ENCODE data around the gene TM4SF18. TPM values are rescaled to one million over a fixed set of nuclear protein-coding genes. Genes with fewer than 3 reads are reported as not detected.

The TM4SF18 gene
- total RNA-seq, 1 donor from 2014 or later, result 10.1 TPM

- TF ChIP-seq CTCF (IDR thresholded peaks at IDR 0.05) (no peak), POLR2AphosphoS5 (IDR thresholded peaks at IDR 0.05; ENCODE audit: insufficient read depth in 1 of 2, low read depth in 1 of 2) (no peak), POLR2A (IDR thresholded peaks at IDR 0.05) (no peak)
- Histone ChIP-seq H3K27ac (no peak overlapping the region), H3K4me1 (no peaks in the 10 kb centered on the region), H3K36me3 (no peaks in the 10 kb centered on the region), H3K4me3 (no peak overlapping the region), H3K27me3 (no peaks in the 10 kb centered on the region), H3K9me3 (no peaks in the 10 kb centered on the region)
- DNase-seq (ENCODE audit: extremely low spot score in 2 of 2), result no peak
- intact Hi-C loops (cut with DNase I), result no loop called here
These were observed 11.8 kb downstream of the TM4SF18 start for GRCh38 chr3:149321640-149322039.

GRCh38 chr3:149321136-149321535 is 12.3 kb downstream of the TM4SF18 start:
- no peaks in the 10 kb centered on the region for H3K9me3 ChIP-seq
- H3K27ac ChIP-seq, result no peak overlapping the region
- H3K36me3 ChIP-seq, result no peaks in the 10 kb centered on the region
- no peaks in the 10 kb centered on the region for H3K27me3 ChIP-seq
- H3K4me3 ChIP-seq, result no peak overlapping the region
- no peaks in the 10 kb centered on the region for H3K4me1 ChIP-seq
- intact Hi-C loops (cut with DNase I), result no loop called here
- DNase-seq (ENCODE audit: extremely low spot score in 2 of 2), result no peak
- TF ChIP-seq CTCF (IDR thresholded peaks at IDR 0.05) (no peak), POLR2AphosphoS5 (IDR thresholded peaks at IDR 0.05; ENCODE audit: insufficient read depth in 1 of 2, low read depth in 1 of 2) (no peak), POLR2A (IDR thresholded peaks at IDR 0.05) (no peak)

GRCh38 chr3:149319750-149320149 is 13.7 kb downstream of the TM4SF18 start:
- no peak overlapping the region for H3K27ac ChIP-seq
- intact Hi-C loops (cut with DNase I), result no loop called here
- H3K36me3 ChIP-seq, result no peaks in the 10 kb centered on the region
- no peaks in the 10 kb centered on the region for H3K27me3 ChIP-seq
- H3K4me1 ChIP-seq, result no peaks in the 10 kb centered on the region
- H3K9me3 ChIP-seq, result no peaks in the 10 kb centered on the region
- TF ChIP-seq POLR2A (IDR thresholded peaks at IDR 0.05), result no peak
- no peak for TF ChIP-seq POLR2AphosphoS5 (IDR thresholded peaks at IDR 0.05; ENCODE audit: insufficient read depth in 1 of 2, low read depth in 1 of 2)
- no peak for TF ChIP-seq CTCF (IDR thresholded peaks at IDR 0.05)
- DNase-seq (ENCODE audit: extremely low spot score in 2 of 2), result no peak
- H3K4me3 ChIP-seq, result no peak overlapping the region

- Histone ChIP-seq H3K4me3 (no peak overlapping the region), H3K4me1 (no peaks in the 10 kb centered on the region), H3K27ac (no peak overlapping the region), H3K9me3 (no peaks in the 10 kb centered on the region), H3K36me3 (no peaks in the 10 kb centered on the region), H3K27me3 (no peaks in the 10 kb centered on the region)
- TF ChIP-seq POLR2A (IDR thresholded peaks at IDR 0.05), result no peak
- intact Hi-C loops (cut with DNase I), result no loop called here
- no peak for DNase-seq (ENCODE audit: extremely low spot score in 2 of 2)
These were observed 16.4 kb downstream of the TM4SF18 start for GRCh38 chr3:149317072-149317471.

- H3K27me3 ChIP-seq, result no peaks in the 10 kb centered on the region
- H3K4me3 ChIP-seq, result no peak overlapping the region
- no peaks in the 10 kb centered on the region for H3K9me3 ChIP-seq
- H3K4me1 ChIP-seq, result no peaks in the 10 kb centered on the region
- no peak for DNase-seq (ENCODE audit: extremely low spot score in 2 of 2)
- no peak for TF ChIP-seq POLR2A (IDR thresholded peaks at IDR 0.05)
- no peak for TF ChIP-seq POLR2AphosphoS5 (IDR thresholded peaks at IDR 0.05; ENCODE audit: insufficient read depth in 1 of 2, low read depth in 1 of 2)
- TF ChIP-seq CTCF (IDR thresholded peaks at IDR 0.05), result no peak
- intact Hi-C loops (cut with DNase I), result no loop called here
- H3K36me3 ChIP-seq, result no peaks in the 10 kb centered on the region
- no peak overlapping the region for H3K27ac ChIP-seq
These were observed 17.0 kb downstream of the TM4SF18 start for GRCh38 chr3:149316437-149316836.

GRCh38 chr3:149315694-149316093 is 17.7 kb downstream of the TM4SF18 start:
- H3K4me1 ChIP-seq, result no peaks in the 10 kb centered on the region
- no peaks in the 10 kb centered on the region for H3K27me3 ChIP-seq
- H3K4me3 ChIP-seq, result no peak overlapping the region
- no peaks in the 10 kb centered on the region for H3K36me3 ChIP-seq
- H3K27ac ChIP-seq, result no peak overlapping the region
- DNase-seq (ENCODE audit: extremely low spot score in 2 of 2), result no peak
- no peaks in the 10 kb centered on the region for H3K9me3 ChIP-seq
- TF ChIP-seq POLR2A (IDR thresholded peaks at IDR 0.05), result no peak
- no peak for TF ChIP-seq CTCF (IDR thresholded peaks at IDR 0.05)
- TF ChIP-seq POLR2AphosphoS5 (IDR thresholded peaks at IDR 0.05; ENCODE audit: insufficient read depth in 1 of 2, low read depth in 1 of 2), result no peak
- intact Hi-C loops (cut with DNase I), result no loop called here

Data from vagina (tissue), 2 donors.